ENCODE measurements around the gene TRIM44.

DNA sequence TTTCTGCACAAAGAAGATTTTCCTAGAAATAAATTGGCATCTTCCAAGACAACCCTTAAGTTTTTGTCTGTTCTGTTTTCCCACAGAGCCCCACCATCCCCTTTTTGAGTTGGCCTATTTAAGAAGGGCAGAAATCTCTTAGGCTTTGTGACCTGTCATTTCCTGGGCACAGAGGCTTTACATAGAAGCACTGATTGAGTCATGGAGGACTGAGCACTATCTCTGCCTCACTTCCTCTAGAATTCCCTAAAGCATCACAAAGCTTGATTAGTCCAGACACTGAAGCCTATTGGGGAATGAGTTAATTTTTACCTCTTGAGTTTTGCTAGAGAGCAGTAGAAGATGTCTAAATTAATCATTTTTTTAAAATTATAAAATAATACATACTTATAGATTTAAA lies 25.4 kb downstream of the TRIM44 start:
- TF ChIP-seq, protein P1, sequence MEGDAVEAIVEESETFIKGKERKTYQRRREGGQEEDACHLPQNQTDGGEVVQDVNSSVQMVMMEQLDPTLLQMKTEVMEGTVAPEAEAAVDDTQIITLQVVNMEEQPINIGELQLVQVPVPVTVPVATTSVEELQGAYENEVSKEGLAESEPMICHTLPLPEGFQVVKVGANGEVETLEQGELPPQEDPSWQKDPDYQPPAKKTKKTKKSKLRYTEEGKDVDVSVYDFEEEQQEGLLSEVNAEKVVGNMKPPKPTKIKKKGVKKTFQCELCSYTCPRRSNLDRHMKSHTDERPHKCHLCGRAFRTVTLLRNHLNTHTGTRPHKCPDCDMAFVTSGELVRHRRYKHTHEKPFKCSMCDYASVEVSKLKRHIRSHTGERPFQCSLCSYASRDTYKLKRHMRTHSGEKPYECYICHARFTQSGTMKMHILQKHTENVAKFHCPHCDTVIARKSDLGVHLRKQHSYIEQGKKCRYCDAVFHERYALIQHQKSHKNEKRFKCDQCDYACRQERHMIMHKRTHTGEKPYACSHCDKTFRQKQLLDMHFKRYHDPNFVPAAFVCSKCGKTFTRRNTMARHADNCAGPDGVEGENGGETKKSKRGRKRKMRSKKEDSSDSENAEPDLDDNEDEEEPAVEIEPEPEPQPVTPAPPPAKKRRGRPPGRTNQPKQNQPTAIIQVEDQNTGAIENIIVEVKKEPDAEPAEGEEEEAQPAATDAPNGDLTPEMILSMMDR (IDR thresholded peaks at IDR 0.05; ENCODE audit: insufficient read depth, low read length, poor library complexity, severe bottlenecking), result no peak
- no peak for TF ChIP-seq EZH2phosphoT487 (conservative IDR thresholded peaks at IDR 0.05; ENCODE audit: low read length)

All from SU-DHL-6 (cell line).